Gastrocnemius medialis (tissue), 4 donors: Measurements from ENCODE around the gene GMNN. TPM values are rescaled to one million over a fixed set of nuclear protein-coding genes. Genes with fewer than 3 reads are reported as not detected.

Experiments
- ATAC-seq, 2 donors: fragments of 150-250 bp; one replicate each; pipeline ENCODE4 v1.9.1; 2016
- DNase-seq, 2 donors: peaks; one replicate each; pipeline ENCODE4 v3.0.0-alpha.2; 2019
- H3K27ac ChIP-seq, 4 donors: fragments of 200-600 bp; sonication (generic); 1 replicate in 1 of 4; 2 replicates in 3 of 4; pipeline ENCODE4 v1.5.1; 2016 to 2018; ENCODE audit warnings: mild to moderate bottlenecking in 2 of 4, moderate library complexity in 1 of 4
- H3K27me3 ChIP-seq, 3 donors: fragments of 200-600 bp; sonication (generic) in 2 of 3; 1 replicate in 1 of 3; 2 replicates in 2 of 3; pipeline versions ENCODE4 v1.5.1 to v1.6.0; 2016 to 2019; ENCODE audit warnings: mild to moderate bottlenecking in 1 of 3, moderate library complexity in 1 of 3
- H3K36me3 ChIP-seq, 2 donors: fragments of 200-600 bp; sonication (generic) in 1 of 2; one replicate each; pipeline ENCODE4 v1.5.1; 2017 to 2018
- H3K4me1 ChIP-seq, 2 donors: fragments of 200-600 bp; sonication (generic) in 1 of 2; one replicate each; pipeline ENCODE4 v1.5.1; 2016 to 2017; ENCODE audit warnings: mild to moderate bottlenecking in 2 of 2
- H3K4me3 ChIP-seq, 4 donors: fragments of 200-600 bp; sonication (generic) in 3 of 4; 1 replicate in 1 of 4; 2 replicates in 3 of 4; pipeline ENCODE4 v1.5.1; 2016 to 2019; ENCODE audit warnings: mild to moderate bottlenecking in 2 of 4
- H3K9me3 ChIP-seq, 3 donors: fragments of 200-600 bp; sonication (generic) in 2 of 3; 1 replicate in 1 of 3; 2 replicates in 2 of 3; pipeline ENCODE4 v1.5.1; 2016 to 2019
- CTCF ChIP-seq, 5 experiments: fragments of 450-650 bp in 3 of 5; fragments of 200-600 bp in 2 of 5; sonication (generic) in 2 of 5; IDR thresholded peaks in 4 of 5; conservative IDR thresholded peaks in 1 of 5; 1 replicate in 4 of 5; 2 replicates in 1 of 5; pipeline ENCODE4 v1.5.1; 2016 to 2019; ENCODE audit warnings: antibody characterized with exemption in 5 of 5, mild to moderate bottlenecking in 3 of 5, moderate library complexity in 3 of 5
- POLR2A ChIP-seq, 2 donors: fragments of 450-650 bp; IDR thresholded peaks; one replicate each; pipeline ENCODE4 v1.6.1; 2017; ENCODE audit warnings: antibody characterized with exemption in 2 of 2, mild to moderate bottlenecking in 2 of 2, moderate library complexity in 2 of 2
- in situ Hi-C, 4 donors: fragments of 200-750 bp; cut with MboI; loops; one replicate each; pipeline versions ENCODE4 v1.15.0 to v1.8.0; 2017; ENCODE audit warnings: low sequenced_read_pairs in 4 of 4
- intact Hi-C: fragments of 100-400 bp; cut with DNase I; formaldehyde crosslinking; loops from one replicate; pipeline ENCODE4 v1.15.1; 2023; ENCODE audit warnings: low total_unique reads
- total RNA-seq, 4 donors: library from RNA; depleted of rRNA; stranded (reverse); fragments of >200 nt; gene quantifications; one replicate each; pipeline versions ENCODE4 v1.1.0 to v1.2.3, GENCODE V29; 2016

GMNN gene
- total RNA-seq, 4 donors from 2014 or later, result 2.6 to 4.4 (median 3.3) TPM

- H3K9me3 ChIP-seq, result no peaks in the 10 kb centered on the region
- intact Hi-C loops, result no loop called here
- H3K27me3 ChIP-seq, result no peaks in the 10 kb centered on the region
- in situ Hi-C loops, result no loop called here
- H3K27ac ChIP-seq, result no peak overlapping the region
- no peak for DNase-seq
- no peak for TF ChIP-seq CTCF (IDR thresholded peaks at IDR 0.05 in 4 of 5, conservative IDR thresholded peaks at IDR 0.05 in 1 of 5)
- no peak for TF ChIP-seq POLR2A (IDR thresholded peaks at IDR 0.05)
- no peaks in the 10 kb centered on the region for H3K4me1 ChIP-seq
- H3K4me3 ChIP-seq, result no peak overlapping the region
- ATAC-seq, result no peak
- peaks cover 5 to 49% of the 10 kb centered on the region in 2 donors for H3K36me3 ChIP-seq
These were observed 48.4 kb downstream of the GMNN start for GRCh38 chr6:24823185-24823584.

- Histone ChIP-seq H3K36me3 (peaks cover 5 to 51% of the 10 kb centered on the region in 2 donors), H3K4me1 (no peaks in the 10 kb centered on the region), H3K27me3 (no peaks in the 10 kb centered on the region), H3K4me3 (no peak overlapping the region), H3K9me3 (no peaks in the 10 kb centered on the region), H3K27ac (no peak overlapping the region)
- TF ChIP-seq POLR2A (IDR thresholded peaks at IDR 0.05) (no peak), CTCF (IDR thresholded peaks at IDR 0.05 in 4 of 5, conservative IDR thresholded peaks at IDR 0.05 in 1 of 5) (no peak)
- ATAC-seq (no peak), DNase-seq (no peak)
- intact Hi-C loops (no loop called here), in situ Hi-C loops (no loop called here)
These were observed 49.6 kb downstream of the GMNN start for GRCh38 chr6:24824142-24824938.

GRCh38 chr6:24825130-24825630, 50.4 kb downstream of the GMNN start:
- in situ Hi-C loops (no loop called here), intact Hi-C loops (no loop called here)
- no peak overlapping the region for H3K4me3 ChIP-seq
- H3K4me1 ChIP-seq, result no peaks in the 10 kb centered on the region
- peaks cover 5 to 55% of the 10 kb centered on the region in 2 donors for H3K36me3 ChIP-seq
- no peak for TF ChIP-seq POLR2A (IDR thresholded peaks at IDR 0.05)
- no peak for TF ChIP-seq CTCF (IDR thresholded peaks at IDR 0.05 in 4 of 5, conservative IDR thresholded peaks at IDR 0.05 in 1 of 5)
- H3K9me3 ChIP-seq, result no peaks in the 10 kb centered on the region
- ATAC-seq (no peak), DNase-seq (no peak)
- H3K27me3 ChIP-seq, result no peaks in the 10 kb centered on the region
- H3K27ac ChIP-seq, result no peak overlapping the region

GRCh38 chr6:24827162-24827561, 52.4 kb downstream of the GMNN start:
- no peak for DNase-seq
- peaks cover 5 to 67% of the 10 kb centered on the region in 2 donors for H3K36me3 ChIP-seq
- no peaks in the 10 kb centered on the region for H3K9me3 ChIP-seq
- H3K4me3 ChIP-seq, result no peak overlapping the region
- intact Hi-C loops (no loop called here), in situ Hi-C loops (no loop called here)
- H3K27ac ChIP-seq, result no peak overlapping the region
- no peaks in the 10 kb centered on the region for H3K4me1 ChIP-seq
- ATAC-seq, result no peak
- TF ChIP-seq CTCF (IDR thresholded peaks at IDR 0.05 in 4 of 5, conservative IDR thresholded peaks at IDR 0.05 in 1 of 5) (no peak), POLR2A (IDR thresholded peaks at IDR 0.05) (no peak)
- H3K27me3 ChIP-seq, result no peaks in the 10 kb centered on the region
